GM21528 (cell line): ENCODE data around the gene COL27A1.

Experiments
- ATAC-seq: cut with Tn5 transposase; IDR thresholded peaks from one replicate; pipeline ENCODE4 v1.9.1; 2021; ENCODE audit warnings: mild to moderate bottlenecking, moderate library complexity; ENCODE audit not compliant: unreplicated experiment, low FRiP score

Gene COL27A1

GRCh38 chr9:114155263-114155994 lies at the start of gene COL27A1:
TSS of gene COL27A1 (plus strand) at chr9:114155537. CDS start at chr9:114155951, 414 bp downstream.
- no peak for ATAC-seq

DNA sequence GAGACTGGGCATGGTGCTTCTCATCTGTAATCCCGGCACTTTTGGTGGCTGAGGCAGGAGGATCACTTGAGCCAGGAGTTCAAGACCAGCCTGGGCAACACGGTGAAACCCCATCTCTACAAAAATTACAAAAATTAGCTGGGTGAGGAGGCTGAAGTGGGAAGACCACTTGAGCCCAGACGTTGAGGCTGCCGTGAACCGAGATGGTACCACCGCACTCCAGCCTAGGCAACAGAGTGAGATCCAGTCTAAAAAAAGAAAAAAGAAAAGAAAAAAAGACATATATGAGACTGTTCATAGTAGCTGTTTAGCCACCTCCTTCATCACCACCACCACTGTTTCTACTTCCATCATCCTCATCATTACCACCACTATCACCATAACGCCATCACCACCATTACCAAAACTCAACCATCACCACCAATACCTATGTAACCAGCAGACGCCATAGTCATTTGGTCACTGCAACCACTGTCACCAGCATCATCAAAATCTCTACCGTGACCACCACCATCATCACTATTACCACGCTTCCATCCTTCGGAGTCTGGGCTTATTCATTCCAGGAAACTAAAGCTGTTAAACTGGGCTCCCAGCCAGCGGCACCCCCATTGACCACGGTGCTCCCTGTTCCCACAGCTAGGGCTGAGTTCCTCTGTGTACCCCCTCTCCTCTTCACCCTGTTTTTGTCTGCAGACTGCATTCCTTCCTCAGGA lies 47.9 kb upstream of the COL27A1 start:
- no peak for ATAC-seq

DNA sequence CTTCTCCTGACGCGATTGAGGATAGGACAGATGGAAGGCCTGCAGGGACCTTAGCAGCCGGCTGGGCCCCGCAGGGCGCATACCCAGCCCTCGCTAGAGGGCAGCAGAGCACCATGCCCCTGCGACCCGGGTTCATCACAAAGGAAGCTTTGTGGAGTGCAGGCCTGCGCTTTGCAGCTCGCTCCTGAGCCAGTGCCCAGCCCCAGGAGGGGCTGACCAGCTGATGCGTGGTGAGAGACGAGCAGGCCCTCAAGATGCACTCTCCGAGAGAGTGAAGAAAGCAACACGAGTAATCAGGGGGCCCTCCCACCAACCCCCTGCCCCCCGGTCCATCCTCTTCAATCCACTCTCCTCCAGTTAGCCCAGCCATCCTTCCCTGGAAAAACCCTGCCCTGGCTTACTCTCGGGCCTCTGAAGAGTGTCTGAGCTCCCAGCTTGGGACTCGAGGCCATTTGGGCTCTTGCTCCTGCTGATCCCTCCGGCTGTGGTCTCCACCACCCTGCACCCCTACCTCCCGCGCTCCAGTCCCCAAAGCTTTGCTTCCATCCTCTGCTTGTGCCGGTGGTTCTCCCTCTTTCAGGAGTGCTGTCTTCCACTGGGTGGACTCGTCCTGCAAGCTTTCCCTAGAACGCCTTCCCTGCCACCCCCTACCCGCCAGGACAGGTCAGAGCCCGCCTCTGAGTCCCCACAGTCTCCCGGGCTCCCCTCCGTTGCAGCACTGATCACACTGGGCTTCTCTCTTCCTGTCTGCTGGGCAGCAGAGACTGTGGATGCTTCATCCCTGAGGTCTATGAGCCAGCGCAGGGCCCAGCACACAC lies 47.1 kb upstream of the COL27A1 start:
- ATAC-seq: no peak

DNA sequence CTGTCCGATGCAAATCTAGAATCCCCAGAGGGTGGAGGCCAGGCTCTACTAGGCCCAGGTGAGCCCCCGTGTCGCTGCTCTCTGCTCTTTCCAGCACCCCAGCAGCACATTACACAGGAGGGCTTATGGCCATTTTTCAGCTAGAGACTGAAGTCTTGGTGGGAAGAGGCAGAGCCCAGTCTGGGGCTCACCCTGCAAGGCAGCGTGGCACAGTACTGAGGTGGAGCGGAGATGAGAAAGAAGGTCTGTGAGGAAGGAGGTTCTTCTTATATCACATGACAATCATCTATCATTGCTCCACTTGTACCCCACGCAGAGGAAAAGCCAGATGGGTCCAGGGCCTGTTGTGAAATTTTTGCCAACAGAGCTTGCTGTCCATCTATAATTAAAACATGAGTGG lies 46.2 kb upstream of the COL27A1 start:
- no peak for ATAC-seq

DNA sequence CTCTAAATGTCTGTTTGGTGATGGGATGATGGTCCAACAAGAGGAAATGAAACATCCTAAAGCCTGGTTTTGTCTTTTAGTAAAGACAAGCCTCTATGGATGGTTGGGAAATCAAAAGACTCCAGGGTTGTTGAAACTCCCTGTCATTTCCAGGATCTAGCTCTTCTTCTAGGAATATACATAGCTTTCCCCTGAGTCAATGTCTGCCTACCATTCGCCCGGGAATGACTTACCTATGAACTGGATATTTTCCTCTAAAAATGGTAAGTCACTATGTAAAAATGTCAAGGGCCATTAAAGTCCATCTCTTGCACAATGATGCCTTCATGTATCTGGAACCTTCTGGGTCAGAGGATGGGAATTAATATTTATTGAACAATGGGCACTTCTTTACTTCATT lies 45.2 kb upstream of the COL27A1 start:
- no peak for ATAC-seq

GRCh38 chr9:114112325-114112724 lies 43.0 kb upstream of the COL27A1 start:
- ATAC-seq: no peak

DNA sequence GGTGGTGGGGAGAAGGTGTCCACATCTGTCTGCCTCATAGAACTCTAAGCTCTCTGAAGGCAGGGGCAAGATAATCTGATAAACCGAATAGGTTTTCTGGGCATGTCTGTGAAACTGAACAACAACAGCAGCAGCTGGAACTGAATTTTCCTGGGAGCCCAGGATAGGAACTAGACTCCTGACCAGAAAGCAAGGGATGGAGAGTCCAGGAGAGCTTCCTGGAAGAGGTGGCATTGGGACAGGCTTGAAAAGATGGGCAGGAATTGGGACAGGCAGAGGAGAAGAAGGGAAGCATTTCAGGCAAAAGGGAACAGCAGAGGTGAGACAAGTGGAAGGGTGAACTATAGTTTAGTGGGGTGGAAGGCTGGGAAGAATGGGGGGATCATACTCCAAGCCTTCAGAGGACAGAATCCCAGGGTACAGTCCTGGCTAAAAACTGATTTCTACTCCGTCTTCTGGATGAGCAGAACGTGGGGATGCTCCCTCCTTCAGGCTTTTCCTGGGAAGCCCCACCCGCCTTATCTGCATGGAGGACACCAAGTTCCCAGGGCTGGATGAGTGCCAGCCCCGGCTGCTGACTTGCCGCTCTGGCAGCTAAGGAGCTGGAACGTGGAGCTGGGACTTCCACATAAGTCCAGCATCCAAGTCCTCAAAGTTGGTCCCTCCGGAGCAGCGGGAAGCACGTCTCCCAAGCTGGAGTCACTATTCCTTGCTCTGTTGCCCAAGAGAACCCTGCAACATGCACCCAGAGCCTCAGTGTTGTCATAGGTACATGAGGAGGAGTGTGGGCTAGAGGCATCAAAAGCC lies 42.4 kb upstream of the COL27A1 start:
- ATAC-seq: no peak

GRCh38 chr9:114114364-114114763 lies 41.0 kb upstream of the COL27A1 start:
- no peak for ATAC-seq

DNA sequence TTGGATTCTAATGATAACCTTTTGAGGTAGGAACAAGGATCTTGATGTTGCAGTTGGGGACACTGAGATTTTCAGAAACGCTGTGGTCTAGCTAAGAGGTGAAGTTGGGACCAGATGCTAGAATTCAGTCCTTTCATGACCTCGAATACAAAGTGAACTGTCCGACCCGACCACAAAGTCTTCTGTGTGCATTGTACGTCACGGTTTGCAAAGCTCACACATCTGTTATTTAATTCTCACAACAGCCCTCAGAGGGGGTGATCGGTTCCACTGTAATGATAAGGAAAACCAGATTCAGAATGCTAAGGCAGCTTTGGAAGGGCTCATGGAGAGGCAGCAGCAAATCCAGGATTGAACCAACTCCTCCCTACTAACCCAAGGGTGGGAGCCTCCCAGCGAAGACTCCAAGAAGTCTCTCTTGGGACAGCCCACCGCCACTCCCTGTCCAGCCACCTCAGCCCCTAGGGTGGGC lies 39.6 kb upstream of the COL27A1 start:
- no peak for ATAC-seq

DNA sequence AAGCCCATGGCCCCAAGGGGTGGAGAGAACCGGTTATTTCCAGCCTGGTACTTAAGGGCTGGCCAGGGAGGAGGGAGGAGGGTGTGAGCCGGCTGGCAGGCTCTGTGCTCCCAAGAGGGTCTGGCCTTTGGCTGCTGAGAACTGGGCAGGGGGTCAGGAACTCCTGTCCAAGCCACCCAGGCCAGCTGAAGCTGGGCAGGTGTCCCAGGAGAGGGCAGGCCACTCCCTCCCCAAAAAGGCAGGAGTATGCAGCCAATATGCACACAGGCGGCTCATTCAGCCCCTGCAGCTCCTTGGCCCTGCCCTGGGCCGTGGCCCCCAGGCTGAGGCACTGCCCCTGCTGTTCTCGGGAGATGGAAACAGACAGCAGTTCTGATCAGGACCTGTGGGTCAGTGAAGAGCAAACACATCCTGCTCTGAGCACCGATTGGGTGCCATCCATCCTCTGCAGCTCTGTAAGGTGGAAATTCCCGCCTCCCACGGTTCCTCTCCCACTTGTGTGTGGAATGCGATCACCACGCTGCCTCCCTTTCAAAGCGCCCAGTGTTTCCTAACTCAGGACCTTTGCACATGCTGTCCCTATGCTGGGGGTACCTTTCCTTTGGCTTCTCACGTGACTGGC lies 39.1 kb upstream of the COL27A1 start:
- ATAC-seq: no peak

DNA sequence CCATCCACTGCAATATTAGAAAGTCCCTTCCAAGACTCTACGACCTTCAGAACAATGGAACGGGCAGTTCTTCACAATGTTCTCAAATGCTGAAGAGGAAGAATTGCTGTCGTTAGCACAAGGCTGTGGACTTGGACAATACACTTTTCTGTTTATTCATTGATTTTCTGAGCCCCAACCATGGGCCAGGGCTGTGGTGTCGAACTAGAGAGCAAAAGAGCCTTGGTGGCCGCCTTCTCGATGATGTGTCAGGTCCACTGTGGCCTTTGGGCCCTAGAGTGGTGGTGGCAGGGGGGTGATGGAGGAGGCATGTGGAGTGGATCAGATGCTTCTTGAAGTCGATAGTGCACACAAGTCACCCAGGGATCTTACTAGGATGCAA lies 37.7 kb upstream of the COL27A1 start:
- no peak for ATAC-seq

DNA sequence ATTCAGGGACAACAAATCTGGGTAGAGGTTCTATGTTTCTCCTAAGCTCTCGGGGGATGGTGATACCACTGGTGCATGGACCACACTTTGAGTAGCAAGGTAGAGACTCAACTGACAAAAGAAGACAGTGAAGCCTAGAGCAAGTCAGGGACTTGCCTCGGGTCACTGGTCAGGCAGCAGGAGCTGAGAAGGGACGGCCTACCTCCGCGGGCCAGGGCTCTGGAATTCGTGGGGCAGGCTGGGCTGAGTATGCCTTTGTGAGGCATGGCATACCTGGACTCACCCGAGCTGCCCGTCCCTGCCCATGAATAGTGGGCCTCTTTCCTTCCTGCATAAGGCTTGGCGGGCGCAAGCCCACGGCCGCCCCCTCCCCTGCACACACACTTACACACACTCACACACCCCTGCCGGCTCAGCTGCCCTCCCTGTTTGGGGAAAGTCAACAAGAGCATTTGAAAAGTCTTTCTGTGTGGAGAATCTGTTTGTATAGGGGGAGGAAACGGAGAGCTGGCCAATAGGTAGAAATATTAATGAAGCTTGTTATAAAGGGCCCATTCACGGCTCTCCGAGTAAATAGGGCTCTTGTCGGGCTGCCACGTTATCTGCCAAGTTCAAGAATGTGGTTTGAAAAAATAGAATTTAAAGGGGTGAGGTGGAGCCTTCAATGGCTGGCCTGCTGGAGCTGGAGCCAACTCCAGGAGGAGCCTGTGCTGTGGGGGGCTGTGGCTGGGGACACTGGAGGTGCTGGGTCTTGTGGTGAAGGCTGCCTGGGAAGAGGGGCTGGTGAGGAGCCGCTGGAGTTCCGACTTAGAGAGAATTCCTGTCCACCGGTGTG lies 37.1 kb upstream of the COL27A1 start:
- no peak for ATAC-seq

DNA sequence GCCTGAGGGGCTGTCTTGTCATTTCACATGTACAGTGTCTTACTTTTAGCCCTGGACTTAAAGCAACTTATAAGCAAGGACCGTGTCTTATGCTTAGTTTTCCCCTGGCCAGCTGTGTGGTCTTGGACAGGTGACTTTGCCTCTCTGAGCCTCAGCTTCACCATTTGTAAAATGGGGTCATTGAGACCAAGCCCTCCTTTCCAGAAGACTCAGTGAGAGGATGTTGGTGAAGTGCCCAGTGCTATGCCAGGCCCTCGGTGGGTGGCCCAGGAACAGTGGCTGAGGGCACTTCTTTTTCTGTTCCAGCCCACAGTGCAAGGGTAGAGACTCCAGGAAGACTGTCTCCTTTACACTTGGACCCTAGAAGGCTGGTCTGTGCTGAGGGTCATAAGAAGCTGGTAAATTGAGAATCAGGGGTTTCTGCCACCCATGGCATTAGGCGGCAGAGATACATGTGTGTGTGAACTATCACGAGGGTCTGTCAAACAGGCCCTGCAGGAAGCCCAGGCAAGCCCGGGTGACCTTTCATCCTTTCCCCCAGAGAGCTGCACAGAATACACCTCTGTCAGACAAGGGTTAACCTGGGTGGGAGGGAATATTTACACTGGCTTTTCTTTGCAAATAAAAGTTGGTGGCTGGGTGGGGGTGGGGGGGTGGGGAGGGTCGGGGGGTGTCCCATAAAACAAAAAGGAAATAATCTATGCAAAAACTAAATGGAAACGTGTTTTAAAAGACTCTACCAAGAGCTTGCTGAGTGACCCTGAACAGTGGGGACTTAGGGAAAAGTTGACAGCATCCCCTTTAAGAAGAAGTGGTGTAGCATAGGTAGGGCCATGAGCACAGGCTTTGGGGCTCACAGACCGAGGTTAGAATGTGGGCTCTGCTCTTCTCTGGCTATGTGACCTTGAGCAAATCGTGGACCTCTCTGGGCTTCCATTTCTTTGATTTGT lies 35.8 kb upstream of the COL27A1 start:
- ATAC-seq: no peak

DNA sequence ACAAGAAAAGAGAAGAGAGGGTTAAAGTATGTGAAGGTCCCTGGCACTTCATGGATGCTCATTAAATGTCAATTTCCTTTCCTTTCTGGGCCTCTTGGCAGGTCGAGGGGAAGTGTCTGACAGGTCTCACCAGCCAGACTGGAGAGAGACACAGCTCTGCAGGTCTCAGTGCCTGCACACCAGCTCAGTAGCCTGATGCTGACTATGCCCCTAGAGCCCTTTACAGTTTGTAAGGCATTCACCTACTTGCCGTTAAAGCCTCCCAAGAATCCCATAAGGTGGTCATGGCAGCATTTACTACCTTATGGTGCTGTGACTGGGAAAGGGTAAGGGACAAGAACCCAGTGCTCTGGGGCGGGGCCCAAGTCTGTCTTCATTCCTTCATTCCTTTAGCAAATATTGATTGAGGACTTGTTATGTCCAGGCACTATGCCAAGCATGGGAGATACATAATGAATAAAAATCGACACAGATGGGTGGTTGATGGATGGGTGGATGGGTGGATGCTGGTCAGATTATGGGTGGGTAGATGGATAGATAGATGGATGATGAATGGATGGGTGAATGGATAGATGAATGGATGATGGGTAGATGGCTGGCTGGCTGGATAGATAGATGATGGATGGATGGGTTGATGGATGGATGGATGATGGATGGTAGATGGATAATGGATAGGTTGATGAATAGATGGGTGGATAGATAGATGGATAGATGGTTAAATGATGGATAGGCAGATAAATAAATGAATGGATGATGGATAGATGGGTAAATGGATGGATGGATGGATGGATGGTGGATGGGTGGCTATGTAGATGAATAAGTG lies 34.9 kb upstream of the COL27A1 start:
- no peak for ATAC-seq

DNA sequence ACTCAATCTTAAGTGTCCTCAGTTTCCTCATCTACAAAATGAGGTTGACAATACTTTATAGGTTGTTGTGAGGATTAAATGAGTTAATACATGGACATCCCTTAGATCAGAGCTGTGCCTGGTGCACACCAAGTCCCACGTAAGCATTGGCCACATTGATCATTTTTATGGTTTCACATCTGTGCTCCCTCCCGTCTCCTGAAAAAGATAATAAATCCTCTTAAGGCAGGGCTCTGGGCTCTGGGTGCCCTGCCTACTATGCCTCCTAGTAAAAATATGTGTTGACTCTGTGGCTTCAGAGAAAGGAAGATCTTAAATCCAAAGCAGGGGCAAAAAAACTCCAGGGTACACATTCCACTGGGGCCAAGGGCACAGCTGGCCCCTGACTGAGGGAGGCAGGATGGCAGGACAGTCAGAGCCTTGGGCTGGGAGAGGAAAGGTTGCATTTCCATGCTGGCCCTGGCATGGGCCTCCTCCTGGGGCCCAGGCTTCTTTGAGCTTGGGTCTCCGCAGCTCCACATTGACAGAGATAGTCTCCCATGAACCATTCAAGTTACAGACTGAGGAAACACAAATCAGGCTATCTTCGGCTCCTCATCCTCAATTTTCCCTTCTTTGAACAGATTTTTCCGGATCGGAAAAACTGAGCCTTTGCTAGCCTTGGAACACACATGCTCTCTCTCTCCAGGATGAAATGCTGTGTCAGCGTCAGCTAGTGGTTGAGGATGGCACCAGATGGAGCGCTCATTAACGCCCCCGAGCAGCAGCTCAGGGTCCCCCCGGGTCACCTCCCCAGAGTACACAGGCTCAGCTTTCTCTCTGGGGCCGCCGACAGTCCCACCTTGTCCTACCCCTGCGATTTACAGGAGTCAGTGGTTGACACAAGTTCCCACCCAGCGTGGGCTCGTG lies 33.9 kb upstream of the COL27A1 start:
- no peak for ATAC-seq
